HG02852 (cell line): ENCODE results near the gene PIGU.
"Not testable (repeated sequence)": the region's sequence is repeated elsewhere in the genome, so short reads cannot be mapped to it uniquely, and the experiment has no call there.

Source experiments
- ATAC-seq: cut with Tn5 transposase; IDR thresholded peaks from one replicate; pipeline ENCODE4 v1.9.1; 2021; ENCODE audit warnings: mild to moderate bottlenecking, moderate library complexity; ENCODE audit not compliant: unreplicated experiment

Gene PIGU

GRCh38 chr20:34663213-34663943 is 13.5 kb downstream of the PIGU start:
- ATAC-seq, result no peak

- ATAC-seq, result not testable (repeated sequence)
Observed at GRCh38 chr20:34661811-34662210, 15.1 kb downstream of the PIGU start.

- ATAC-seq, result not testable (repeated sequence)
Observed at GRCh38 chr20:34658654-34659053, 18.2 kb downstream of the PIGU start.

GRCh38 chr20:34654207-34654744 is 22.6 kb downstream of the PIGU start:
- no peak for ATAC-seq

GRCh38 chr20:34651200-34651599 is 25.7 kb downstream of the PIGU start:
- ATAC-seq, result no peak

GRCh38 chr20:34647737-34648136 is 29.2 kb downstream of the PIGU start:
- ATAC-seq, result no peak

GRCh38 chr20:34644951-34645350 is 31.9 kb downstream of the PIGU start:
- ATAC-seq, result no peak

DNA sequence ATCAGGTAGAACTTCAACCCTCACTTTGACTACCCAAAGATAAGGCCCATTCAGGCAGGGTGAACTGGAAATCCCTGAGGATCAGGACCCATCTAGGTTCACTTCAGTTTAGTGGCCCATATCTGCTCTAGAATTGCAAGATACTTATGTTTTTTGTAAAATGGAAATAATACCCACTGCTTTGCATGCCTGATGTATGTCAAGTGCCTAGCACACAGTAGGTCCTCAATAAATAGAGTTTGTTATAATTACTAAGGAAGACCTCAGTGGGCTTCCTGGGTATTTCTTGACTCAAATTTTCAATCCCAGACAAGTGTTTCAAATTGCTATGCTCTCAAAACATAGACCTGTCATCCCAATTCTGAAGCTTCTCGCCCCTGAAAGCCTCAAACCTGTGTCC is 32.5 kb downstream of the PIGU start:
- no peak for ATAC-seq

DNA sequence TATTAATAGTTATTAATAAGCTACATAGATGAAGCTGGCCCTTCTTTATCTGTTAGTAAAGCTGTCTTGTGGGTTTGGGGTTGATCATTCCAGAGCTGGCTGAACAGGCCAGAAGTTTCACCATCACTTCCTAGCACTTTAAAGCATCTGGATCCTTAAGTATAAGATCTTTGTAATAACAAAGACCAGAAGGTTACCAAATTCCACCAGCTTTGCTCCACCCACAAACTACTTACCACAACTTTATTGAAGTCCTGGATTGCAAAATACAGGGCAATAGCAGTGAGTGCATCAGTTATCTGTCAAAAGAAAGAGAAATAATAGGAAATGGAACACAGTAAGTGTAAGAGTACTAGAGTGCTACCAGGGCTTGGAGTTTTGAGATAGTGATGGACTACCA is 33.0 kb downstream of the PIGU start:
- no peak for ATAC-seq

GRCh38 chr20:34642009-34642408 is 34.9 kb downstream of the PIGU start:
- no peak for ATAC-seq

DNA sequence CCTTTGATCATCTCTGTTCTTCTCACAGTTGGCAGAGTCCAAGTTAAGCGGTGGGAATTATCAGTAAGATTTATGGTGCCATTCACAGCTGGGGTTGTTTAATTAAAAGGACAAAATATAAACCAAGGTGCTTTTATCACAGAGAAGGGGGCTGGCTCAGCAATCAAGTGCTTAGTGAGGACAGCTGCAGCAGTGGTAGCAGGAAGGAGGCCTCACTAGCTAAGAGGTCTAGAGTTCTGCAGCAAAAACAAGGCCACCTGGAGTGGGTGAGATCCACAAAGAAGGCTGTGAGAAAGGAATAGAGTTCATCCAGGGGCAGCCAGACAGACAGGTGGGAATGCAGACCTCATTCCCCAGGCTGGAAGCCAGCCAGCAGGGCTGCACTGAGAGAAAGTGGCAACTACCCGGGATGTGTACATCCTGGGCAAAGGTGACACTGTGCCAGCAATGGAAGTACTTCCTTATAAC is 37.1 kb downstream of the PIGU start:
- ATAC-seq, result no peak

DNA sequence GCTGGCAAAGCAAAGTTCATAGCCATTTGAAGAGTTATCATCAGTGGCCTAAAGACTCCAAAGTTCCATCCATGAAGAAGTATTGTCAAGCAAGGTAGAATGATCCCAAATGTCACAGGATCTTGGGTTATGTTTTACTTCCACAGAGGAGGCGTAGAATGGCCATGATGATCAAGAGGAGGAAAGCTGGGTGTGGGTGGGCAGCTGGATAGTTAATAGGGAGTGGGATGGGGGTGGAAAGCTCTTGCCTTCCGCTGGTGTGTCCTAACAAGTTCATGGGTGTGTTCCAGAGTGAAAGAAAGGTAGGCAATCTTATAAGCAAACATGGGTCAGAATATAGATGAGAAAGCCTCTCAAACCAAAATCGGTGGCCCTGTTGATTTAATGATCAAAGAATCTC is 38.4 kb downstream of the PIGU start:
- ATAC-seq, result no peak

DNA sequence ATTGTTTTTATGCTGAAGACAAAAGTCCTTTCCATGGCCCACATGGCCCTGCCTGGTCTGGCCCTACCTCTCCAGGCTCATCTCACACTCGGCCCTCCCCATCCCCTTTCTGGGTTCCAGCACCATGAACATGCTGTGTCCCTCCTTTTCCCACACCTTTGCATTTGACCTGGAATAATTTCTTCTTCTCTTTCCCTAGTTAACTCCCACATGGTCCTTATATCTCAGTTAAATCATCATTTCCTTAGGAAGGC is 38.9 kb downstream of the PIGU start:
- no peak for ATAC-seq

- no peak for ATAC-seq
Observed at GRCh38 chr20:34637245-34638038, 39.5 kb downstream of the PIGU start.

DNA sequence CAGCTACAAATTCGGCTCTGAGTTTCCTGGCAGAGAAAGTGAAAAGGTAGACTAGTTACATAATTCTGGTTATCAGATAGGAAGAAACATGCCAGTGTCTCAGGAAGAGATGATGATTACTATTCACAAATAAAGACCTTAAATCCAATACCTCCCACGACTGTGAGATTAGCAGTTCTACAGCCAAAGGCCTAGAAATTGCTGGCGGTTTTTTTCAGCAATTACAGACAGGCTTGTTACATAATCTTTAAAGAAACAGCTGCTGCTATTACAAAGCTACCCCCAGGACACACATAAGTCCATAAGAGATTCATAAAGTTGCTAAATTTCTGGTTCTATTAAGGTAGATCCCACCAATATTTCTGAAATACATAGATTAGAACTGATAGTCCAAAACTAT is 40.2 kb downstream of the PIGU start:
- no peak for ATAC-seq

GRCh38 chr20:34634392-34634791 is 42.5 kb downstream of the PIGU start:
- ATAC-seq, result no peak

DNA sequence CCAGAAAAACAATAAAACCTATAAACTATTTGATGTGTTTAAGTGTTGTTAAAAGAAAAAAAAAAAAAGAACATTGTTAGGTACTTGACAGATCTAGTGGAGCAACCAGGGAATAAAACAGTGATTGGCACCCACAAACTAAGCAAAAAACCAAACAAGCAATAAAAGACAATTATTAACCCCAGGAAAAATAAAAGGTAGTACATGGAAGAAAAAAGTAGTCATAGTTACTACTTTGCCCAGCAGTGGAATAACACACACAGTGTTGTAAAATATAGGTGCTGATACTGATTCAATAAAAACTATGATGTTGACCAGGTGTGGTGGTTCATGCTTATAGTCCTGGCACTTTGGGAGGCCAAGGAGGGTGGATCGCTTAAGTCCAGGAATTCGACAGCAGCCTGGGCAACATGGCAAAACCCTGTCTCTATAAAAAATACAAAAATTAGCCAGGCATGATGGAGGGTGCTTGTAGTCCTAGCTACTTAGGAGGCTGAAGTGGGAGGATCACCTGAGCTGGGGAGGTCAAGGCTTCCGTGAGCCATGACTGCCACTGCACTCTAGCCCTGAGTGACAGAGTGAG is 43.9 kb downstream of the PIGU start:
- no peak for ATAC-seq

DNA sequence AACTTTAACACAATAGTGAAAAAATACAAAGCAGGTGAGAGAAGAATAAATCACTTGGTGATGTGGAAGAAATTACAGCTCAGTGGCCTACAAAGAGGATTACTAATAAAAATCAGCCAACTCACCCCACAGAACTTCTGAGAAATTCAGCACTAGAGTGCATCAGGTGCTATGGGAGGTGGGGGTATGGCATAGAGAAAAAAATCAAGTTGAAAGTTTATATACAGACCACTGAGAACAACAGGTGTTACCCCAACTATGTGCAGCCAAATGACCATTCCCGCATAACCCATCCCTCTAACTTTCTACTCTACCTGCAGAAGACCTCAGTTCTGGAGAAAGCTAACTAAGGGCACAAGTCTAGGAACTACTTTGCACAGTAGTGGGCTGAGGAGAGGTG is 47.0 kb downstream of the PIGU start:
- no peak for ATAC-seq

GRCh38 chr20:34629342-34629741 is 47.5 kb downstream of the PIGU start:
- no peak for ATAC-seq

GRCh38 chr20:34628026-34628425 is 48.9 kb downstream of the PIGU start:
- no peak for ATAC-seq

GRCh38 chr20:34627458-34627857 is 49.4 kb downstream of the PIGU start:
- no peak for ATAC-seq

GRCh38 chr20:34626992-34627391 is 49.9 kb downstream of the PIGU start:
- no peak for ATAC-seq
